GM13977 (cell line): Measurements from ENCODE around the gene RAD51B.

ENCODE experiments used
- DNase-seq: peaks from one replicate; pipeline ENCODE4 v3.0.0; 2012; ENCODE audit warnings: low spot score
- in situ Hi-C: fragments of 300-500 bp; cut with MboI; formaldehyde crosslinking; loops from one replicate; pipeline ENCODE4 v1.12.0; 2022; ENCODE audit warnings: low sequenced_read_pairs, low pct_unique_long_range_greater_than_20kb, mixed read lengths, inconsistent platforms; ENCODE audit not compliant: unreplicated experiment
- TF ChIP-seq, protein P1 (sequence below): IDR thresholded peaks from 2 replicates; pipeline ENCODE4 v1.5.1; 2012; ENCODE audit warnings: mild to moderate bottlenecking, control low read depth; ENCODE audit not compliant: insufficient read depth; ENCODE audit errors: extremely low read depth, missing control alignments

The RAD51B gene

DNA sequence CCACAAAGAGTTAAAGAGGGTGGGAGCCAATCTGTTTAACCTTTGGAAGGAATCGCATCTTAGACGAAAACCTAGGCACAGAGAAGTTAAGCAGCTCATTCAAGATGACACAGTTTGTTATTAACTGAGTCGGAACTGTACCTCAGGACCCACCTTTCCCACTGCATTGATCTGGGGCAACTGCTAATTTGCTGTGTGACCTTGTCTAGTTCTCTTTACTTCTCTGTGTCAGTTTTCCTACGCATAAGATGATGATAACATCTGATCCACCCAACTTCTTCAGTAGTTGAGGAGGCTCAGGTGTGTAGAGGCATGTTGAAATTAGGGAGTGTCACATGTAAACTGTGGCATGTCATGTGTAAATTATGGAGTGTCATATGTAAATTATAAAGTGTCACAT lies 787.1 kb downstream of the RAD51B start:
- no peak for DNase-seq
- TF ChIP-seq, protein P1, sequence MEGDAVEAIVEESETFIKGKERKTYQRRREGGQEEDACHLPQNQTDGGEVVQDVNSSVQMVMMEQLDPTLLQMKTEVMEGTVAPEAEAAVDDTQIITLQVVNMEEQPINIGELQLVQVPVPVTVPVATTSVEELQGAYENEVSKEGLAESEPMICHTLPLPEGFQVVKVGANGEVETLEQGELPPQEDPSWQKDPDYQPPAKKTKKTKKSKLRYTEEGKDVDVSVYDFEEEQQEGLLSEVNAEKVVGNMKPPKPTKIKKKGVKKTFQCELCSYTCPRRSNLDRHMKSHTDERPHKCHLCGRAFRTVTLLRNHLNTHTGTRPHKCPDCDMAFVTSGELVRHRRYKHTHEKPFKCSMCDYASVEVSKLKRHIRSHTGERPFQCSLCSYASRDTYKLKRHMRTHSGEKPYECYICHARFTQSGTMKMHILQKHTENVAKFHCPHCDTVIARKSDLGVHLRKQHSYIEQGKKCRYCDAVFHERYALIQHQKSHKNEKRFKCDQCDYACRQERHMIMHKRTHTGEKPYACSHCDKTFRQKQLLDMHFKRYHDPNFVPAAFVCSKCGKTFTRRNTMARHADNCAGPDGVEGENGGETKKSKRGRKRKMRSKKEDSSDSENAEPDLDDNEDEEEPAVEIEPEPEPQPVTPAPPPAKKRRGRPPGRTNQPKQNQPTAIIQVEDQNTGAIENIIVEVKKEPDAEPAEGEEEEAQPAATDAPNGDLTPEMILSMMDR, result no peak
- in situ Hi-C loops, result no loop called here

DNA sequence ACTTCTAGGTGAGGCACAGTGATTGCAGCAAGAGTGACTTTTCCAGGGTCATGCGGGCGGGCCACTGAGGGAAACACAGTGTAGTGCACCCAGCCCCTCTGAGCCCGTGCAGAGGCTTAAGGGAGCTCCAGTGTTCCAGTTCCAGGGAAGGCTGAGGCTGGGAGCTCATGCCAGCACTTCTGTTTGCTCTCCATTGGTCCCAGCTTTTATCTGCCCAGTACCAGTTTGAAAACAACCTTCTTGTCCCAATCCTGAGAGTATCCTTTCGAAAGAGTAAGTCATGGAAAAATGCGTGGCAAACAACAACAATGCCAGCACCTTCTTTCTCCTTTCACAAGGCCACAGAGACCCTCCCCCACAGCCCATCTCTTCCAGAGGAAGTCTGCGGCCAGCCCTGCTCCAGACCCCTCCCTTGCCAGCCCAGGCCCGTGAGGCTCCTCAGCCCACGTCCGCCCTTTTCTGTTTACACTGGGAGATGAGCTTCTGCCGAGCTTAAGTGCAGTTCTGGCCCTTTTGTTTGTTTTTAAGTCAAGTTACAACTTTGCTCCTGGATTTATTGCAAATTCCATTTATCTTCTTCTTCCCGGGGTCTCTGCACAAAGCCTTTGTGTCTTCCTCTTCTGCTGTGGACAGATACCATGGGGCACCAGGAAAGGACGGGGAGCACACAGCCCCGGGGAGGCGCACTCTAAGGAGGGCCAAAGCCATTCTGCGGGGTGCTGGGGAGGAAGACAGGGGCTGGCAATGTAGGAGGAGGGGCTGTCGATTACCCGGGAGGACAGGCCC lies 787.7 kb downstream of the RAD51B start:
- DNase-seq, result no peak
- TF ChIP-seq, protein P1, result no peak
- in situ Hi-C loops, result no loop called here

DNA sequence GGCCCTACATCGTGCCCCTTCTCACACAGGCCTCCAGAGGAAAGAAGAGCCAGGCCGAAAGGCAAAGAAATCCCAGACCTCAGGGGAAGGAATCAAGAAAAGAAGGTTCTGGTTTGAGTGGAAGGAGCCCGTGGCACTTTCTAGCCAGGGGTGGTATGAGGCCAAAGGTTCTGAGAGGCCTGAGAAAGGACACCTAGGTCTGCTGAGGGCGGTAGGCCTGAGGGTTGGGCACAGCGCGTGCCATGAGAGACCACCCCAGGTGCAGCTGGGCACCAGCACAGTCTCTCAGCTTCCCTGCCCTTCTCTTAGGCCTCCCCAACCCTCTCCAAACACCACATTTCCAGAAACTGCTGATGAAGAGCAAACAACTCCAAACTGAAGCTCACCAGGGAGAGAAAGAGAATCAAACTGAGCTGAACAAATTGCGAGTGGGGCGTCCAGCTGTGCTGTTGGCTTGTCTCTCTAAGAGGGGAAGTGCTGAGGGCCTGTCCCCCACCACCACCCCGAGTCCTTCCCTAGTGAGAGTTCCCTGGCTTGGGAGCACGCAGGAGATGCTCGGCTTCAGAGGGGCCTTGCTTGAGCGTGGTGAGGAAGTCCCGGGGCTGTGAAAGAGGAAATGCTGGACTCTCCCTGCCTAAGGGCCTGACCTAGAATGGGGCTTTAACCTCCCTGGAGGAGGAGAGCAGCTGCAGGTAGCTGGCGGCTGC lies 788.4 kb downstream of the RAD51B start:
- TF ChIP-seq, protein P1, result no peak
- in situ Hi-C loops, result no loop called here
- DNase-seq, result no peak

DNA sequence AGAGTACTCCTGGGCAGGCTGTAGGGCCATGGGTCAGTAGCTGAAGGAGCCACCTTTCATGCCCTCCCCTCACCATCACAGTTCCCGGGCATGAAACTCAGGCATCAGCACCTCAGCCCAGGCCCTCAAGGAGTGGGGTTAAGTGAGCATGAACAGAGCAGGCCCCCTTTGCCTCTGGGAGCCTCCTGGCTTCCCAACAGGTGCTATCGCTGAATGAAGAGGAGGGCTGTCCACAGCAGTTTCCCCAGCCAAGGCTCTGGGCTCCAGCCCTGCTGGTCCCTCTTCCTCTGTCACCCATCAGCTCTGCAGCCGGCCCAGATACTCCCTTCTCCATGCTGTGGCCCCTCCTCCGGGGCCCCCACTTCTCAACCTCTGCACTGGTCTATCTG lies 789.0 kb downstream of the RAD51B start:
- no peak for DNase-seq
- in situ Hi-C loops, result no loop called here
- TF ChIP-seq, protein P1, result no peak

DNA sequence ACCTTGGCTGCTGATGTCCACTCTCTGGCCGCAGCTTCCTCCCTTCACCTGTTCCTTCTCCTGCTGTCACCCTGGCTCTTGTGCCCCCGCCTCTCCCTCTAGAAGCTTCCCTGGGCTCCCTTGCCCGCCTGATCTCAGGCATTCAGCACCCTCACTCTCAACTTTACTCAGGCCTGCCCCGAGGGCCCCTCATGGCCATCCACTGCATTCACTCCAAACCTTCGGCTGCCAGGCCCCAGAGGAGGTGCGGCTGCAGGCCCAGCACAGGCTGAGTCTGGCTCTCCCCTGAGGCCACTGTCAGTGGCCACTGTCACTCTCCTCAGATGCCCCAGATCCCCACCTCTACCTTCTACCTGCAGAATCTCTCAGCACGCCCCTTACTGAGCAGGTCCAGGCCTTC lies 789.4 kb downstream of the RAD51B start:
- DNase-seq, result no peak
- in situ Hi-C loops, result no loop called here
- TF ChIP-seq, protein P1, result no peak

DNA sequence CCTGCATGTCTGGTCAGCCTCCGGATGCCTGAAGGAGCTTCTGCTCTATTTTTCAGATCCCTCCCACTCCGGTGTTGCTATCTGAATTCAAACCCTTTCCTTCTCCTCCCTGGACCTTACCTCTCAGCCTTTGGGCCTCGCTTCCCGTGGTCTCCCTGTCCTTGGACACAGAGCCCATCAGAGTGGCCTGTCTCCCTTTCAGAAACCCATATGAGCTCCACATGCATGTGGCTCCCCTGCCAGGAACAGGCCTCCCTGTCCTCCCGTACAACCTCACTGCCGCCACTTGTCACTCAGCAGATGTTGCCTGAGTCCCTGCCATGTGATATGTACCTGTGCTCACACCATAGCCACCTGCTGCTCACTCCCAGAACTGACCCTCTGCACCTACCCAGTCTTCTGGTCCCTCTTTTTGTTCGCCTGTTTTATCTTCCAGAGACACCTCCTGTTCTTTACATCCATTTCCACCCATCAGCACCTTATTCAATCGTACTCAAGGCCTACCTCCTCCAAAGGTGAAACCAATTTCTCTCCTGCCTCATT lies 790.7 kb downstream of the RAD51B start:
- in situ Hi-C loops, result no loop called here
- TF ChIP-seq, protein P1, result no peak
- no peak for DNase-seq
